Measurements from ENCODE around the gene MCF2L2.

DNA sequence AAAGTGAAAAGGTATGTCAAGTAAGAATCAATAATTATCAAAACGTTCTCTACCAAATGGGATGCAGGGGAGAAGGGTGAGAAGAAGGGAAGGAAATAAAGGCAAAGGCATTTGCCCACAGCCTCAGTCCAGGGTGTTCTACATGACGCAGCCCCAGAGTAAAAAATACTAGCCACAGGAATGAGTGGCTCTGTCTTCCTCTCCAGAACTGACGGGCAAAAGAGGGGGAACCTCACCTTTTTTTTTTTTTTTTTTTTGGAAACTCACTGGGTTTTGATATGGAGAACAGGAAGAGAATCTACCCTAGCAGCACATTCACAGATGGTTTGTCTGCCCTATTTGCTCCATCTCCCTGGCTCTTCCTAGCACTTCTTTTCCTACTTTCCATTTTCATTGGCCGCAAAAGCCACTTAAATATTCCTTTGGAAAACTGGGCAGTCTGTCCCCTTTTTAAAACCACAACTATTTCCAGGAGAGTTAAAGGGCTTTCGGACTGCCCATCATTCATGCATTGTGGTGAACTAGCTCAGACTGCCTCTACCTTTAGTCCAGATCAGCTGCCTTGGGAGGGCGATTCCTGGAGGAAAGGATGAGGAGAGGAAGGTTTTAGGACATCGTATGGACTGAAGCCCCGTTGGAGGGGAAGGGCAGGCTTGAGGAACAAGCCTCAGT, 147.2 kb downstream of the MCF2L2 start:
- TF ChIP-seq POLR2A (IDR thresholded peaks at IDR 0.05): no peak
- TF ChIP-seq, protein P1, sequence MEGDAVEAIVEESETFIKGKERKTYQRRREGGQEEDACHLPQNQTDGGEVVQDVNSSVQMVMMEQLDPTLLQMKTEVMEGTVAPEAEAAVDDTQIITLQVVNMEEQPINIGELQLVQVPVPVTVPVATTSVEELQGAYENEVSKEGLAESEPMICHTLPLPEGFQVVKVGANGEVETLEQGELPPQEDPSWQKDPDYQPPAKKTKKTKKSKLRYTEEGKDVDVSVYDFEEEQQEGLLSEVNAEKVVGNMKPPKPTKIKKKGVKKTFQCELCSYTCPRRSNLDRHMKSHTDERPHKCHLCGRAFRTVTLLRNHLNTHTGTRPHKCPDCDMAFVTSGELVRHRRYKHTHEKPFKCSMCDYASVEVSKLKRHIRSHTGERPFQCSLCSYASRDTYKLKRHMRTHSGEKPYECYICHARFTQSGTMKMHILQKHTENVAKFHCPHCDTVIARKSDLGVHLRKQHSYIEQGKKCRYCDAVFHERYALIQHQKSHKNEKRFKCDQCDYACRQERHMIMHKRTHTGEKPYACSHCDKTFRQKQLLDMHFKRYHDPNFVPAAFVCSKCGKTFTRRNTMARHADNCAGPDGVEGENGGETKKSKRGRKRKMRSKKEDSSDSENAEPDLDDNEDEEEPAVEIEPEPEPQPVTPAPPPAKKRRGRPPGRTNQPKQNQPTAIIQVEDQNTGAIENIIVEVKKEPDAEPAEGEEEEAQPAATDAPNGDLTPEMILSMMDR (IDR thresholded peaks at IDR 0.05): no peak
